Liver (tissue), 9 donors: Measurements from ENCODE around the gene SV2B. TPM values are rescaled to one million over a fixed set of nuclear protein-coding genes. Genes with fewer than 3 reads are reported as not detected.

Experiments used
- DNase-seq: peaks from one replicate; pipeline ENCODE4 v3.0.0-alpha.2; 2017; ENCODE audit warnings: low spot score
- H3K27ac ChIP-seq, 2 donors: one replicate each; pipeline ENCODE4 v1.7.0; 2013; ENCODE audit warnings: inconsistent platforms in 2 of 2, low read length in 2 of 2, control low read depth in 1 of 2, low read depth in 1 of 2, mild to moderate bottlenecking in 1 of 2
- H3K27me3 ChIP-seq, 4 donors: one replicate each; pipeline versions ENCODE4 v1.6.1 to v1.7.0; 2013; ENCODE audit warnings: low read length in 3 of 4, inconsistent platforms in 1 of 4, mild to moderate bottlenecking in 1 of 4, moderate library complexity in 1 of 4; ENCODE audit not compliant: control insufficient read depth in 4 of 4, insufficient read depth in 4 of 4
- H3K36me3 ChIP-seq, 4 donors: one replicate each; pipeline versions ENCODE4 v1.6.1 to v1.7.0; 2013; ENCODE audit warnings: low read length in 3 of 4, mild to moderate bottlenecking in 3 of 4, low read depth in 1 of 4, moderate library complexity in 1 of 4; ENCODE audit not compliant: control insufficient read depth in 4 of 4, insufficient read depth in 3 of 4
- H3K4me1 ChIP-seq, 4 donors: one replicate each; pipeline versions ENCODE4 v1.6.1 to v1.7.0; 2013; ENCODE audit warnings: low read length in 3 of 4, mild to moderate bottlenecking in 3 of 4, moderate library complexity in 1 of 4; ENCODE audit not compliant: control insufficient read depth in 4 of 4, insufficient read depth in 4 of 4
- H3K4me3 ChIP-seq, 3 donors: one replicate each; pipeline versions ENCODE4 v1.6.1 to v1.7.0; 2013; ENCODE audit warnings: low read length in 3 of 3, control low read depth in 1 of 3, low read depth in 1 of 3, mild to moderate bottlenecking in 1 of 3
- H3K9ac ChIP-seq, 2 donors: one replicate each; pipeline ENCODE4 v1.7.0; 2013; ENCODE audit warnings: low read length in 2 of 2, mild to moderate bottlenecking in 2 of 2, moderate library complexity in 2 of 2, control low read depth in 1 of 2, low read depth in 1 of 2
- H3K9me3 ChIP-seq, 4 donors: one replicate each; pipeline versions ENCODE4 v1.6.1 to v1.7.0; 2013; ENCODE audit warnings: low read length in 3 of 4; ENCODE audit not compliant: control insufficient read depth in 4 of 4
- GABPA ChIP-seq, 2 donors: IDR thresholded peaks in 1 of 2; conservative IDR thresholded peaks in 1 of 2; 2 replicates each; pipeline ENCODE4 v1.6.1; 2016; ENCODE audit warnings: antibody characterized with exemption in 2 of 2, mild to moderate bottlenecking in 1 of 2, moderate library complexity in 1 of 2
- HNF4A ChIP-seq, 2 donors: conservative IDR thresholded peaks; 2 replicates each; pipeline ENCODE4 v1.6.1; 2016; ENCODE audit warnings: antibody characterized with exemption in 2 of 2, mild to moderate bottlenecking in 2 of 2
- HNF4G ChIP-seq: IDR thresholded peaks from 2 replicates; pipeline ENCODE4 v1.6.1; 2016; ENCODE audit warnings: antibody characterized with exemption
- RAD21 ChIP-seq, 2 donors: IDR thresholded peaks; 2 replicates each; pipeline ENCODE4 v1.6.1; 2016; ENCODE audit warnings: antibody characterized with exemption in 2 of 2, mild to moderate bottlenecking in 2 of 2
- RXRA ChIP-seq, 2 donors: IDR thresholded peaks; 2 replicates each; pipeline ENCODE4 v1.6.1; 2017 to 2018; ENCODE audit warnings: antibody characterized with exemption in 2 of 2, mild to moderate bottlenecking in 1 of 2
- TAF1 ChIP-seq: conservative IDR thresholded peaks from 2 replicates; pipeline ENCODE4 v1.6.1; 2016; ENCODE audit warnings: antibody characterized with exemption, mild to moderate bottlenecking
- YY1 ChIP-seq: IDR thresholded peaks from 2 replicates; pipeline ENCODE4 v1.6.1; 2016; ENCODE audit warnings: antibody characterized with exemption, mild to moderate bottlenecking
- WGBS: extraction: QIAGEN DNeasy Blood & Tissue Kit; methylation state at CpG from one replicate; pipeline ENCODE4 v1.1.7; 2013; 5-methylcytosine and 5-hydroxymethylcytosine counted together
- polyA plus RNA-seq, 2 donors: library from polyadenylated mRNA; stranded (reverse) in 1 of 2; unstranded in 1 of 2; fragments of 200-250 nt in 1 of 2; fragments of >200 nt in 1 of 2; fragmentation: Nextera tagmentation in 1 of 2; extraction: Ambion mirVana in 1 of 2; gene quantifications; one replicate each; pipeline versions ENCODE4 v1.2.1 to v1.2.3, GENCODE V29; 2013 to 2015
- total RNA-seq, 2 donors: library from RNA; depleted of rRNA; stranded (reverse); fragments of >200 nt; gene quantifications; one replicate each; pipeline ENCODE4 v1.2.3, GENCODE V29; 2014
- TF ChIP-seq, protein P1 (sequence below): IDR thresholded peaks from 2 replicates; pipeline ENCODE4 v1.6.1; 2016; ENCODE audit warnings: antibody characterized with exemption
- TF ChIP-seq, protein P2 (sequence below): IDR thresholded peaks from 2 replicates; pipeline ENCODE4 v1.6.1; 2016; ENCODE audit warnings: antibody characterized with exemption, mild to moderate bottlenecking
- TF ChIP-seq, protein P3 (sequence below): fragments of 150-350 bp; IDR thresholded peaks from 2 replicates; pipeline ENCODE4 v1.5.1; 2017; ENCODE audit warnings: improper control_type of control experiment, low read depth, low read length; ENCODE audit not compliant: missing input control
- donor health status: healthy.
- donor health status: healthy.
- donor health status: healthy.
- donor health status: healthy.
- donor health status: healthy.

The SV2B gene
- total and polyA plus RNA-seq, 4 donors: 0.08 to 0.16 (median 0.09) TPM; not detected in 1

DNA sequence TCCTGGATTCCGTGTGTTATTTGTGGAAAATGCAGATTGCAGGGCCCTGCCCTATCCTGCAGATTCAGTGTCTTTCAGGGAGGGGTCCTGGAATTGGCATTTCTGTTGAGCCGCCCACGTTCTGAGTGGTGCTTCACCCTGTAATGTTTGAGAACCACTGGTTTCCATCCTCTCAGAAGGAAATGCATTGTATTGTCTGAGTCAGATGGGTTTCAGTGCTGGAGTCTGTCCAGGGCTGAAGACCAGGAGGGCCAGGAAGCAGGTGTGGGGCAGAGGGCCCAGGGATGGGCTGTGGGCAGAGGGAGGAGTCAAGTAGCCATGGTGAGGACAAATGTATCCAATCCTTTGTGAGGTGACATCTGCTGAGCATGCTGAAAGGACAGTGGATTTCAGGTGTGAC, 123.8 kb downstream of the SV2B start:
- TF ChIP-seq, protein P1, sequence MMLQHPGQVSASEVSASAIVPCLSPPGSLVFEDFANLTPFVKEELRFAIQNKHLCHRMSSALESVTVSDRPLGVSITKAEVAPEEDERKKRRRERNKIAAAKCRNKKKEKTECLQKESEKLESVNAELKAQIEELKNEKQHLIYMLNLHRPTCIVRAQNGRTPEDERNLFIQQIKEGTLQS: no peak
- TF ChIP-seq HNF4G: no peak
- no peak for TF ChIP-seq HNF4A (conservative IDR thresholded peaks at IDR 0.05)
- WGBS: 78% methylated on average over 3 of the region's 3 CpGs
- Histone ChIP-seq H3K4me1 (peaks cover 0 to 2% (median 0%) of the 10 kb centered on the region in 4 donors), H3K9me3 (no peaks in the 10 kb centered on the region), H3K9ac (no peak overlapping the region), H3K27ac (no peak overlapping the region), H3K36me3 (no peaks in the 10 kb centered on the region), H3K4me3 (no peak overlapping the region), H3K27me3 (no peaks in the 10 kb centered on the region)
- DNase-seq: no peak

DNA sequence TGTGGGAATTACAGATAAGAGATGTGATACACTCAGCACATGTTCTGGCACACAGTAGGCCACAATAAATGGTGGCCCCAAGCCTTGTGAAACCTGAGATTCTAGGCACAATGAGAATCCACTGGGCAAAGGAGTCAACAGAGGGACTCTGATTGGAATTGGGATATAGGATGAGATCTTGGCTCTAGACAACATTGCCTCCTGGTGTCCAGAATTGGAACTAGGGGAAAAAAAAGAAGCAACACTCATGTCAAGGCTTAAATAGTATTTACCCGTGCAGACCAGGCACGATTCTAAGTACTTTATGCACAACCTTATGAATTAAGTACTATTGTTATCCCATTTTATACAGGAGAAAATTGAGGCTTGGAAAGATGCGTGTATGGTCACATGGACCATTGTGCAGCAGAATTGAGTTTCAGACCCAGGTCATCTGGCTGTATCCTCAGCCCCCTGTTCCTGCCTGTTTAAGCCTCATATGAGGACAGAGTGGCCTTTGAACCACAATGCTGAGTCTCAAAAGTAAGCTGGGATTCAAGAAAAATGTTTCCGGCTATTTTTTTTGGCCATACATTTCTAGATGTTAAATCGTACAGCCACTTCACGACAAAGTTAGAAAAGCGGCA, 124.8 kb downstream of the SV2B start:
- TF ChIP-seq, protein P2, sequence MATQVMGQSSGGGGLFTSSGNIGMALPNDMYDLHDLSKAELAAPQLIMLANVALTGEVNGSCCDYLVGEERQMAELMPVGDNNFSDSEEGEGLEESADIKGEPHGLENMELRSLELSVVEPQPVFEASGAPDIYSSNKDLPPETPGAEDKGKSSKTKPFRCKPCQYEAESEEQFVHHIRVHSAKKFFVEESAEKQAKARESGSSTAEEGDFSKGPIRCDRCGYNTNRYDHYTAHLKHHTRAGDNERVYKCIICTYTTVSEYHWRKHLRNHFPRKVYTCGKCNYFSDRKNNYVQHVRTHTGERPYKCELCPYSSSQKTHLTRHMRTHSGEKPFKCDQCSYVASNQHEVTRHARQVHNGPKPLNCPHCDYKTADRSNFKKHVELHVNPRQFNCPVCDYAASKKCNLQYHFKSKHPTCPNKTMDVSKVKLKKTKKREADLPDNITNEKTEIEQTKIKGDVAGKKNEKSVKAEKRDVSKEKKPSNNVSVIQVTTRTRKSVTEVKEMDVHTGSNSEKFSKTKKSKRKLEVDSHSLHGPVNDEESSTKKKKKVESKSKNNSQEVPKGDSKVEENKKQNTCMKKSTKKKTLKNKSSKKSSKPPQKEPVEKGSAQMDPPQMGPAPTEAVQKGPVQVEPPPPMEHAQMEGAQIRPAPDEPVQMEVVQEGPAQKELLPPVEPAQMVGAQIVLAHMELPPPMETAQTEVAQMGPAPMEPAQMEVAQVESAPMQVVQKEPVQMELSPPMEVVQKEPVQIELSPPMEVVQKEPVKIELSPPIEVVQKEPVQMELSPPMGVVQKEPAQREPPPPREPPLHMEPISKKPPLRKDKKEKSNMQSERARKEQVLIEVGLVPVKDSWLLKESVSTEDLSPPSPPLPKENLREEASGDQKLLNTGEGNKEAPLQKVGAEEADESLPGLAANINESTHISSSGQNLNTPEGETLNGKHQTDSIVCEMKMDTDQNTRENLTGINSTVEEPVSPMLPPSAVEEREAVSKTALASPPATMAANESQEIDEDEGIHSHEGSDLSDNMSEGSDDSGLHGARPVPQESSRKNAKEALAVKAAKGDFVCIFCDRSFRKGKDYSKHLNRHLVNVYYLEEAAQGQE: no peak
- TF ChIP-seq, protein P3, sequence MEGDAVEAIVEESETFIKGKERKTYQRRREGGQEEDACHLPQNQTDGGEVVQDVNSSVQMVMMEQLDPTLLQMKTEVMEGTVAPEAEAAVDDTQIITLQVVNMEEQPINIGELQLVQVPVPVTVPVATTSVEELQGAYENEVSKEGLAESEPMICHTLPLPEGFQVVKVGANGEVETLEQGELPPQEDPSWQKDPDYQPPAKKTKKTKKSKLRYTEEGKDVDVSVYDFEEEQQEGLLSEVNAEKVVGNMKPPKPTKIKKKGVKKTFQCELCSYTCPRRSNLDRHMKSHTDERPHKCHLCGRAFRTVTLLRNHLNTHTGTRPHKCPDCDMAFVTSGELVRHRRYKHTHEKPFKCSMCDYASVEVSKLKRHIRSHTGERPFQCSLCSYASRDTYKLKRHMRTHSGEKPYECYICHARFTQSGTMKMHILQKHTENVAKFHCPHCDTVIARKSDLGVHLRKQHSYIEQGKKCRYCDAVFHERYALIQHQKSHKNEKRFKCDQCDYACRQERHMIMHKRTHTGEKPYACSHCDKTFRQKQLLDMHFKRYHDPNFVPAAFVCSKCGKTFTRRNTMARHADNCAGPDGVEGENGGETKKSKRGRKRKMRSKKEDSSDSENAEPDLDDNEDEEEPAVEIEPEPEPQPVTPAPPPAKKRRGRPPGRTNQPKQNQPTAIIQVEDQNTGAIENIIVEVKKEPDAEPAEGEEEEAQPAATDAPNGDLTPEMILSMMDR: peak; percentile 83
- TF ChIP-seq YY1 (no peak), GABPA (IDR thresholded peaks at IDR 0.05 in 1 of 2, conservative IDR thresholded peaks at IDR 0.05 in 1 of 2) (no peak), RAD21 (IDR thresholded peaks at IDR 0.05) (peak; percentile 92 to 94), TAF1 (no peak), RXRA (IDR thresholded peaks at IDR 0.05) (no peak)
- Histone ChIP-seq H3K4me1 (peaks cover 0 to 5% (median 3%) of the 10 kb centered on the region in 4 donors), H3K27me3 (no peaks in the 10 kb centered on the region), H3K9ac (no peak overlapping the region), H3K9me3 (no peaks in the 10 kb centered on the region), H3K27ac (no peak overlapping the region), H3K4me3 (no peak overlapping the region), H3K36me3 (no peaks in the 10 kb centered on the region)
- WGBS: 59% methylated on average over 7 of the region's 7 CpGs
- no peak for DNase-seq

DNA sequence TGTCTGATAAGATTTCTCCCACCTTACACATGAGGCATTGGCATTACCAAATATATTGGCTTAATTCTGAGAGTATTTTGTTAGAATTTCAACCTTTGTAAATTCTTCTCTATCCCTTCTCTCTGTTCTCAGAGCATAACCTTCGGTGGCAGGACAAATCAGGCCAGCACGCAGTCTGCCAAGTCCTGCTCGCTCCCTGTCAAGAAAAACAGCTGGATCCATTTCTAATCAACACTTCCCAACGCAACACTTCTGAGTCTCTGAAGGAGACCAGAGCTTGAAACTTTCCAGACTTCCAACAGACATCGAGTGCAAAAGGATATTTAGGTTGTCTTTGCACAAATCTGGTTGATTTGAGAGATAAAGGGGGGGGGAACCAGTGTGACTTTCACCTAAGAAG, 125.7 kb downstream of the SV2B start:
- DNase-seq: no peak
- no peak overlapping the region for H3K4me3 ChIP-seq

More for the DNA sequence above, 125.7 kb downstream of the SV2B start:
- Histone ChIP-seq H3K27me3 (no peaks in the 10 kb centered on the region), H3K36me3 (no peaks in the 10 kb centered on the region), H3K9me3 (no peaks in the 10 kb centered on the region), H3K9ac (no peak overlapping the region), H3K4me1 (peaks cover 0 to 5% (median 3%) of the 10 kb centered on the region in 4 donors), H3K27ac (no peak overlapping the region)
- TF ChIP-seq HNF4A (conservative IDR thresholded peaks at IDR 0.05) (no peak), RAD21 (IDR thresholded peaks at IDR 0.05) (no peak)
- TF ChIP-seq, protein P2: no peak
- WGBS: 76% methylated on average over 5 of the region's 5 CpGs
